ENCODE measurements around the gene SEMA5B.

SEMA5B gene

DNA sequence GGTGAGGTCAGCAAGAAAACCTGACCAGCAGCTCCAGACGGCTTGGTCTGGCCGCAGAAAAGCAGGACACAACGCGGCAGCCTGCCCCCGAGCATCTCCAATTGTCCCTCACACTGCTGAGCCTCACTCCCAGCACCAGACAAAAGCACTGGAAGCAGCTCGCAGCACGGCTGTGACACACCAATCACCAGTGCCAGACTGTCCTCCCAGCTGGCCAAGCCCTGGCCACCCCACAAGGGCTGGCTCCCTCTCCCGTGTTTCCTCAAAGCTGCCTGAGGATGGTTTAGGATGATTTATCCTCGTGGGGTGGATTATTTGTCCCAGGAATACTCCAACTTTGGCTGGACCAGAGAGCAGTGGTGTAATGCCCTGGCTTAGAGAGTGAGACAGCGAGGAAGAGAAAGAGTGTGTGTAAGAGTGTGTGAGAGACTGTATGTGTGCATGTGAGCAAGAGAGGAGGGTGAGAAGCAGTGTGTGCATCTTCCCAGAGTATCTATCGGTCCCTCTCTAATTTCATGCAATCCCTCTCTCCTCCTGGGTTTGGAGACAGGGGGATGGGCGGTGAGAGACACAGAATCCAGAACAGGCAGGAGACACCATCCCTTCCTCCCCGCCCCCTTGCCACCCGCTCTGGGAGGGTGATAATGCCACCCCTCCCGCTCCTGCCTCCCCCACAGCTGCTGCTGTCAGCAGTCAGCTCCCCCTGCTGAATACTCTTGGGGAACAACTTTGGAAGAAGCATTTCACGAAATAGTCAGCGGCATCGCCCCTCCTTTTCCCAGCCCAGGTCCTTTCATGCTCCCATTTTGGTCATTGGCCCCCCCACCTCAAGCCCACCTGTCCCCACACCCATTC, 34.2 kb downstream of the SEMA5B start:
- no peak for DNase-seq

DNA sequence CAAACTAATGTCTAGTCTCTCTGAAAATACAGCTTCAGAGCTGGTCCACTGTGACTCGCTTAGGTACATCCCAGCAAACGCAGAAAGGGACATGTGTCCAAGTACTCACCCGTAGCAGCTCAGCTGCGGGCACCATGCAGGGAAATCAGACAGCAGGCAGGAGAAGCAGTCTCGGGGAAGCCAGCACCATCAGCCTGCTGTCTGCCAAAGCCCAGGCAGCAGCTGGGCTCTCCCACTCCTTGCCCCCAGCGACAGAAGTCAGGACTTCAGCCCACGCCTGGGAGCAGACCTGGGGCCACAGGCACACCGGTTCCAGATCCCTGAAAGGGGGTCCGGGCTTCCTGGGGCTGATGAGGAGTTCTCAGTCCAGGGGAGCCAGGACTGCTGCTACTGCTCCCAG, 34.9 kb downstream of the SEMA5B start:
- DNase-seq: no peak

DNA sequence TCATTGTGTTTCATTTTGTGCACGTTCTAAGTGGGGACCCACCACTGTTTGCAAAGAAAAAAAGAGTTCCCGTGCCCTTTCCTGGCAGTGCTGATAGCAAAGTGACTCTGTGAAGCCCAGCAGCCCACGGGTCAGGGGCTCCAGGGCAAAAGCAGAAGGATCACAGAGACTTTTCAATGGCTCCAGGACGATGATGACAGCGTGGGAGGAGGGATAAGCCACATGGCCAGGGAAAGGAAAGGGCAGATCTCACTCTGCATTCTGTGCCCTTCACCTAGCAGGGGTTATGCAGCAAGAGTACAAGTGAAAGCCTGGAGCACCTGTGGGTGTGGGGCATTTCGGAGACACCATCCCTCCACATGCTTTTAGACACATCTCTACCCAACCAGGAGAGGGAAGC, 35.4 kb downstream of the SEMA5B start:
- no peak for DNase-seq

DNA sequence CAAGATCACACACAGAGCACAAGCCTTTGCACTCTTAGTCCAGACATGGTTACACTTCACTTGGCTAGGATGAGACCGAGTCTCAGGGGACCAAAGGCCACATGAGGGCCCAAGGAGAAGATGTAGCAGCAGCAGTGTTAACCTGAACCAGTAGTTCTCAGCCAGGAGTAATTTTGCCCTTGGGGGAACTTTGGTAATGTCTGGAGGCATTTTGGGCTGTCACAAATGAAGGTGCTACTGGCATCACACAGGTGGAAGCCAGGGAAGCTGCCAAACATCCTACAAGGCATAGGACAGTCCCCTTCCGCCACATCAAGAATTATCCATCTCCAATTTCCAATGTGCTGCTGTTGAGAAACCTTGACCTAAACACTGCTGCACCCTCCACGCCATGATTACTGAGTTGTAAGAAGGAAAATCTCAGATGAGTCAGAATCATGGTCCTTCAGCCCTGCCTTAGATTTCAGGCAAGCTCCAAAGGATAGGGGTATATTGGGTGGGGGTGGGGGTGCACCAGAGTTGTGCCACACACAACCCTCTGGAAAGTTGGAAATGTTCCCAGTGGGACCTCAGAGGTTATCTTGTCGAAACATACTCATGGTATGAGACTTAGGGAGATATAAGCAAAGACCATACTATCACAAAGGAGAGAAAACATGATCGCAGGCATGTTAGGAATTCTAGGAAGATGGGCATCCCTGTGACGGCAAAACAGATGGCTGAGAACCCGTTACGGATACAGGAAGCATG, 36.2 kb downstream of the SEMA5B start:
- DNase-seq: no peak

DNA sequence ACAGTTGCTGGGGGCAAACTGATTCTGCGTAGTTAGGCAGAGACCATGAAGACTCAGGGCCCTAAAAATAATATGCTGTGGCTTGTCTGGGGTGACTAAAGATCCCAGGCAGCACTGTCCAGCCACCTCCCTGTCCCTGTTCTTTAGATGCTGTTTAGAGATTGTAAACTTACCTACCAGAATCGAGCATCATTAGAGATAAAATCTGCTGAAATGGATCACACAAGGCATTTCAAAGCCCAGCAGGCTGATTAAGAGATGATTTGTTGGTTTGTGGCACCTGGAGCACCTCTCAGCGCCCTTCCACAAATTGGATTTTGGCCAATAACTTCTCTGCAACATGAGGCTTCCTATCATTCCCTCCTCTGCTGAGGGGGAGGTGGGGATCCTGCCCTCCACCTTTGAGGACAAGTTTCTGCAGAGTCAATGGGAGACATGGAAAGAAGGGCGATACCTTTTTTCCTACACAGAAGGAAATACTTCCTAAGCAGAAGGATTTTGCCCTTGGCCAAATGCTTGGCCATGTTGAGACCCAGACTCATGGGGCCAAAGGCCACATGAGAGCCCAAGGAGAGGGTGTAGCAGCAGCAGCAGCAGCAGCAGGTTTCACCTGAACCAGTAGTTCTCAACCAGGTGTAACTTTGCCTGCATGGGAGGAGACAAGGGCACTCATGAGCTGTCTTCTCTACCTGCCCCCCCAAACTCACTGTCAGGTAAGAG, 37.5 kb downstream of the SEMA5B start:
- DNase-seq: no peak

DNA sequence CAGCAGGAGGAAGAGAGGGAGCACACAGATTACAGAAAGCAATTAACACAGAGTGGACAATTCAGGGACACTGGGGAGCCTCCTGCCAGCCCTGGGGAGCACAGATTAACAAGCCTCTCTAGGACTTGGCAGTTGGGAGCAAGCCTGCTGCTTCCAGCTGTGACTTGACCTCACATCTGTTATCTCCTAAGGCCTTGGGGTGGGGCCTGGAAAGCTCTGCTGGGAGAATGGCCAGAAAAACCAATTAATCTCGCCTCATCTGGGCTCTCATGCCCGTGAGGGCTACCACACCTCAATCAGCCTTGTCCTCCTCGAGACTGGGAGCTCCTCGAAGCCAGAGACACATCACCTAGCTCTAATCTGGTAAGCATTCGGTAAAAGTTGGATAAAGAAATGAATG, 39.1 kb downstream of the SEMA5B start:
- DNase-seq: no peak

DNA sequence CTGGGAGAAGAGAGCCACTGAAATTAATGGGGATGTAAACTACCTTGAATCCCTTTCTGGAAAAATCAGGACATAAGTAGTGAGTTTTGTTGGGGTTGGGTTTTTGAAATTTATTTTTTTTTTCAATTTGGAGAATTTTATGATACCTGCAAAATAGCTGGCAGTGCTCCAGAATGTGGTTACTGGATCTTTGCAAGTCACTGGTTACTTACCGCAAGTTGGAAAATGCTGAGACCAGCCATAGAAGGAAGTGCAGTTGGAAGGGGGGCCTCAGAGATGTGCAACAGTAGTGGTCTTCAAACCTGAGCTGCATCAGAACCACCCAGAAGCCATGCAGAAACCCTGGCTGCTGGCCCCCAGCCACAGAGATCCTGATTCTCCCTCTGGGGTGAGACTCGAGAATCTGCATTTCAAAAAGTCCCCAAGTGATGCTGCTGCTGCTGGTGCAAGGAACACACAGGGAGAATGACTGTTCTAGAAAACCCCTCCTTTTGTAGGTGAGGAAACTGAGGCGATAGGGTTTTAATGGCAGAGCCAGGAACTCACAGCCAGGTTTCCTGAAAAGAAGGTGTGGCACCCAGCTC, 39.7 kb downstream of the SEMA5B start:
- no peak for DNase-seq

DNA sequence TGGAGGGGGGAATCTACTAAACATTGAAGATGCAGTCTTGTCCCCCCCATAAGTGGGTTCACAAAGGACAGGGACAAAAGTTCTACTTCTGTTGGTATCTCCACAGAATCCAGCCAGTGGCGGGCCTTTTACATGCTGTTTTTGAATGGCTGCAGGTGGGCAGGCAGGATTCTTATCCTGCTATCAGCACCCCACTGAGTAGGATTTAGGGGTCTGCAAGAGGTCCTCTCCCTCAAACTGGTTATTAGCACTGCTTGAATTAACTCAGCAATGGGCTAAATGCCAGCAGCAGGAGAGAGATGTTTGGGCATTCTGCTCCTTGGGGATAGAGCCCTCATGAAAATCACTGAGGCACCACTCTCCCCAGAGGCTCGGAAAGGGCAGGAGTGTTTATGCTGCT, 40.3 kb downstream of the SEMA5B start:
- no peak for DNase-seq

DNA sequence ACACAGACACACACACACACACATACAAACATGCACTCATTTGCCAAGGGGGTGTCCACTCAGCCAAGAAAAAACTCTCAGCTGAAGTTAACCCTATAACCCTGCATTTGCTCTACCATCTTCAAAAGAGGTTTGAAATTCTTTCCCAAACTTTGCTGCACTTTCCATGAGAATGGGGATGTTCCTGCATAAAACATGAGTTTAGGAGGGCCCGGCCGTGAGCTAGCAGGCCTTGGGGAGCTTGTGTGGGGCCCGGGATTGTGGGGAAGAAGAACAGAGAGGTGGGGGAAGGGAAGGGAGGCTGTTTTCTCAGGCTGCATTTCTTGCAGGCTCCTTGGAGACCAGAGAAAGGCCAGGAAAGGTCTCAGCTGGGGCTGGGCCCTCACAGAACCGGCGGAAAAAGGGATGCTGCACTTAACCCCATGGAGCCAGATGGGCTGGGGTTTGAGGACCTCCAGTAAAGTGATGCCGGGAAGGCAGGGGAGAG, 40.8 kb downstream of the SEMA5B start:
- DNase-seq: no peak

DNA sequence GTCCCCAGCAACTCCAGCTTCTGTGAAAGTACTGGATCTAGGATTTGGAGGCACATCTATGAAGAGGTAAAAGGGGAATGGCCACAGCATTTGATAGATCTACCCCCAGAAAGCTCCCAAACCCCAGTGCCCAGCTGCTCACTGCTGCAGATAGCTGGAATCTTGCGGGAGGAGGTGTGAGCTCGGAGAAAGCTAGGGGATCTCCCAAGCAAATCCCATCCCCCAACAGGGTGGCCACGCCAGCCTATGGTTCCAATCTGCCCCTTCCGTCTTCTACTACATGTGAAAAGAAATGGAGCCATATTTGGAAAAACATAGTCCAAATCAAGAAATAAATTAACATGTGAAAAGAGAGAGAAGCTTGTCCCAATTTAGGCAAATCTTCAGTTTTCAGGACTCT, 42.0 kb downstream of the SEMA5B start:
- no peak for DNase-seq

DNA sequence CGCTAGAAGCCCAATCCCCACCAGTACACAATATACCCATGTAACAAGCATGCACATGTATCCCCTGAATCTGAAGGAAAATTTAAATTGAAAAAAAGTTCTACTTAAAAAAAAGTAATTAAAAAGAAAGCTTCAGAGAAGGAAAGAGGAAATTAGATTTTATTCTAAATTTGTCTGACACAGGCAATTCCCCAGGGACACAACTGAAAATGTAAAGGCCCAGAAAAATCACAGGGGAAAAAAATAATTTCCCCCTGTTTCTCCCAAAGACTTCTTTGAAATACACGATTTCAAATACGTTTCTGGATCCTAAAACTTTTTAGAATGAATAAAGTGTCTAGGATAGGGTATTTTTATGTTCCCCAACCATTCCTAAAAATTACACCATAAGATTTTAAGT, 42.9 kb downstream of the SEMA5B start:
- no peak for DNase-seq

DNA sequence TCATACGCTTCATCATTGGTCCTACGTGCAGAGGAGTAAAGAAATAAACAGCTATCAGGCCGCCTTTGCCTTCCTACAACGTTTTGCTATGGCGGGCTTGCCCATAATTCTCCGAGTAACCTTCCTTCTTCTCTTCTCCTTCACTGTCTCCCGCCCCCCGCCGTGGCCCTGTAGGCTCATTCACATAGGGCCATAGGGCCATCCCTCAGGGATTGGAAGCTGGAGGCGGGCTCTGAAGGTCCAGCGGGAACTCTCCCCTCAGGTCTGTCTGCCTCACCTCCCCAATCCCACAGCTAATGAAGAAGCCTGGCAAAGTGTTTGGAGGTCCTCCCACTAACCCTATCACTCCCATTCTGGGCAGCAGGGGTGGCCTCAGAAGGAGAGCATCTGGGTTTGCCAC, 43.6 kb downstream of the SEMA5B start:
- DNase-seq: no peak

DNA sequence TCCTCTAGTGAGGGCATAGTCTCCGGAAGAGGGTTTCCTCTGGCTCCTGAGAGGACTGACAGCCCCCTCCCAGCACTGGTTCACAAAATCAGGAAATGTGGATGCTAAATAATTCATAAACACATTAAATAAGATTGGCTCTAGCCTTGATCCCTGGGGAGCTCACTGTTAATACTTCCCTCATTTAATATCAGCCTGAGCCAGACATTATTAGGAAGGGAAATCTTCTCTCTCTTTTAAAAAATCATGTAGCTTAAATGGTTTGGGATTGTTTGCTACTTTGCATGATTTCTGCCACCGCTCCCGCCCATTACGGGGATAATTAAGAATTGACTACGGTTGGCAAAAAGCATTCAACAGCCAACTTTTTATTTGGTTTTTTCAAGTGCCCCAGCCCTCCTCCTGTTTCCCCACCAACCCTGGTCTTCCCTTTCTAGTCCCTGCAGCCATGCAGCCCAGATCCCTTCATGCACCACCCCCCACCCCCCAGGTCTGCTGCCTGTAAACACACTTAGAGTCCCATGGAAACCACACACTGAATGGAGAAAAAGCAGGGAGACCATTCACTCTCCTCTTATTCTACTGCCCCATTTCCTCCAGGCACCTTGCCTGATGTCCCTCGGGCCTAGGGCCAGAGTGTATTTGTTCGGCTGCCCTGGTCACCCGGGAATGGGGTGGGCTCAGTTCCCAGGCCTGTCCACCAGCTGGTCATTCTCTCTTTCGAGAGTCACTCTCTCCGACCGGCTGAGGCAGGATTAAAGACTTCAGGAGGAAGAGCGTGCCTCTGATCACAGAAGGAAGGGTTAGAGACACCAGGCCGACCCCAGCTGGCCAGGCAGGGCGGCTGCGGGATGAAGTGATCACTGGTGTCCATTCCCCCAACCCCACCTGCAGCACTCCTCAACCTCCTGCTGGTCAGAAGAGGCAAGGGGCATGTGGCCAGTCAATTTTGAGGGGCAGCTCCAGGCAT, 45.1 kb downstream of the SEMA5B start:
- no peak for DNase-seq

DNA sequence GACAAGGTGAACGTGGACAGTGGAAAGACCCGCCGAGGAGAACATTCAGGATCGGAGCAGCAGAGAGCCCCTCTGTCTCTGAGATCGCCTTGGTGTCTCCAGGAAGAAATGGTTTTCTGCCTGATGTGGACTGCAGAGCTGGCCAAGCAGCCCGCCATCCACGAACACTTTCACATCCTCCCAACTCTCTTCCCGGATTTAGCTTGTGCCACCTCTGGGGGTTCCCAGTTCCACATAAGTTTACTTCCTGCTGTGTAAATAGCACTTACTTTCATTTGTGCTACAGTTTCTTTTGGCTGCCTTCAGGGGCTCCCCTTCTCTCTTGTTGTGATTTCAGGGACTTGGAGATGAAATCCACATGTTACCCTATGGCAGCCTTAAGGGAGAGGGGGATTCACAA, 48.4 kb downstream of the SEMA5B start:
- no peak for DNase-seq

DNA sequence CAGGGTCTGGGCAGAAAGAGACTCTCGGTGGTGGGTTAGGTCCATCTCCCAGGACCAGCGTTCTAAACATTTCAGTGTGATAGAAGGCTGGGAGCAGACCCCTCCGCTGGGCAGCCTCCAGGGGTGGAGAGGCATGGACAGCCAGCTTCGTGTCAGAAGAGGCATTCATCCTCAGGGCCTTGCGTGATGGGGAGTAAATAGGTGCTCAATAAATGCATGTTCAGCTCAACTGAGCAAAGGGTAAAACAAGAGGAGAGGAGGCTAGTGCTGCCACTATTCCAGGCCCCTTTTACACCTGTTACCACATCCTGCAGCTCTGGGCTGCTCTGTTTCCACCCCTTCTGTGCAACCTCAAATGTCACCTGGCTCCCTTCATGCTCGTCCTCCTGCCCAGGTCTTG, 49.0 kb downstream of the SEMA5B start:
- no peak for DNase-seq

DNA sequence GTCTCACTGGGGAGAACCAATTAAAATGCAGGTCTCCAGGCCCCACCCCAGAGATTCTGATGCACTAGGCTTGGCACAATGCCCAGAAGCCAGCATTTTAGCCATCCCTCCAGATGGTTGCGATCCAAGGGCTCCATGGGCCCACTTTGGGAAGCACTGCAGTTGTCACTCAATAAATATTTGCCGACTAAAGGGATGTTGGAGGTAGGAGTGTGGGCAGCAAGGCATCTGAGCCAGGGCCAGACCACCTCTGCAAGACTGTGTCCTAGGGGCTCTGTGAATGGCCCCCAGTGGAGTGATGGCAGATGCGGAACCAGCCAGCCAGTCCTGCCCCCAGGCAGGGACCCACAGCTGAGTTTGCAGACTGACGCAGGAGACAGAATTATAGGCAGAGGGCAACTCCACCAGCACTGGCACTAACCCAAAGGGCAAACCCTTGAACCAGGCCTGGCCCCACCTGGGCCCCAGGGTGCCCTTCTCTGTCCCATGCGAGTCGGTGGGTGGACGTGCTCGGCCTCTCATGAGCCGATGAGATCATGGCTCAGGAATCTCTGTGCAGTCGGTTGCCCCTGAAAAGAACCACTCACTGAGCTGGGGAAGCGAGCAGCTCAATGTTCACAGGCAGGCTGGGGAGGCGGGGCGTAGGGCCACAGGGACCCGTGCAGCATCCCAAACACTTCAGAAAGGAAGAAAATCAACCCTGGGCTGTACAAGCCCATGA, 49.7 kb downstream of the SEMA5B start:
- no peak for DNase-seq

DNA sequence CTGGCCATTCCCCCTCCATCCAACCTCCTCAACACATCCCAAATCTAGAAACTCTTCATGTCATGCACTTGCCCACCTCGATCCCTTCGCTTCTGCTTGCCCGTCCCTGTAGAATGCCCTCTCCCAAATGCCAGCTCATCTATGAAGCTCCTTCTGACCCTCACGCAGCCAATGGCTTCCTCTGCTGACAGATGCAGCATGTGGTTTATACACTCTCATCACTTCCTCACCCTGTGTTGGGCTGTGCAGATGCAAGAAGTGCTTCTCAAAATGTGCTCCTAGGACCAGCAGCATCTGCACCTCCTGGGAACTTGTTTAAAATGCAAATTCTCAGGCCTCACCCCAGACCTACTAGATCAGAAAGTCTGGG, 51.7 kb downstream of the SEMA5B start:
- DNase-seq: peak; percentile 21 to 25

DNA sequence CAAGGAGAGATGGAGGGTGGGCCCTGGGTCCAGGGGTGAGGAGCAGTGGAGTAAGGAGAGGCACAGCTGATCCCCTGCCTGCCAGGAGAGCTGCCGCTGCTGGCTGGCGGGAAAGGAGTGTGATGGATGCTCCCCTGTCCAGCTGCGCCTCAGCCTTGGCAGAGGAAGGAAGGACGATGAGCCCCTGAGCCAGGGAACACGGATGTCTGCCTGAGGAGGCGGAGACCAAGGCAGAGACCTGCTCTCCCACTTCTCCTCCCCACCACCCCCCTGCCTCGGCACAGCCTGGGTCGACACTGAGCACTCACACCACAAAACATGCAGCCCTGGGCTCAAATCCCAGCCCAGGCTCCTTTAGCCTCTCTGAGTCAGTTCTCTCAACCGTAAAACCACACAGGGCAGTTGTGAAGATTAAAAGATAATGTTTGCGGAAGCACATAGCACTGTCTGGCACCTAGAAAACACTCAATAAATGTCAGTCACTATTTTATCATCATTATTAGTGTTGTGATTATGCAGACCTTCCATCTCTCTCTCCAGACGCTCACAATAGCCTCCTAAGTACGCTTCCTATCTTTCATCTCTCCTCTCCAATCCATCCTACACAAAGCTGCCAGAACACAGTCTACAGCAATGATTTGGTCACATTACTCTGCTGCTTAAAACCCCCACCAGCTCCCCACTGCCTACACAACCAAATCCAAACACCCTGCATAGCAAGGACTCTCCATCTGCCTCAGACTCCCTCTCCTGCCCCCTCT, 52.2 kb downstream of the SEMA5B start:
- DNase-seq: peak; percentile 22 to 31

DNA sequence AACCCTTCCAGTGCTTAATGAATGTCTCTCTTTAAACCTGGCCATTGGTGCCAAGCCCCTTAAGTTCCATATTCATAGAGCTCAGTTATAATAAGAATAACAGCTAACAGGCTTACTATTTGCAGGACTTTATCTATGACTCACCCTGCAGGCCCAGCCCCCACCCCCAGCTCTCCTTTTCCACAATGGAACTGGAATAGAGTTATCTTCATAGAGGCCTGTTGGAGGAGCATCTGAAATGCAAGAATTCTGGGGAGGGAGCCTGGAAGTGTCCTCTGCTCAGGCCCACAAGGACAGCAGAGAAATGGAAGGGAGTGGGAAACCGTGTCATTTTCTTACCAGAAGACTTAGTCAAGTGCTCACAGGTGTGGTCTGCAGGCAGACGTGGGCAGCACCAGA, 52.8 kb downstream of the SEMA5B start:
- DNase-seq: no peak

DNA sequence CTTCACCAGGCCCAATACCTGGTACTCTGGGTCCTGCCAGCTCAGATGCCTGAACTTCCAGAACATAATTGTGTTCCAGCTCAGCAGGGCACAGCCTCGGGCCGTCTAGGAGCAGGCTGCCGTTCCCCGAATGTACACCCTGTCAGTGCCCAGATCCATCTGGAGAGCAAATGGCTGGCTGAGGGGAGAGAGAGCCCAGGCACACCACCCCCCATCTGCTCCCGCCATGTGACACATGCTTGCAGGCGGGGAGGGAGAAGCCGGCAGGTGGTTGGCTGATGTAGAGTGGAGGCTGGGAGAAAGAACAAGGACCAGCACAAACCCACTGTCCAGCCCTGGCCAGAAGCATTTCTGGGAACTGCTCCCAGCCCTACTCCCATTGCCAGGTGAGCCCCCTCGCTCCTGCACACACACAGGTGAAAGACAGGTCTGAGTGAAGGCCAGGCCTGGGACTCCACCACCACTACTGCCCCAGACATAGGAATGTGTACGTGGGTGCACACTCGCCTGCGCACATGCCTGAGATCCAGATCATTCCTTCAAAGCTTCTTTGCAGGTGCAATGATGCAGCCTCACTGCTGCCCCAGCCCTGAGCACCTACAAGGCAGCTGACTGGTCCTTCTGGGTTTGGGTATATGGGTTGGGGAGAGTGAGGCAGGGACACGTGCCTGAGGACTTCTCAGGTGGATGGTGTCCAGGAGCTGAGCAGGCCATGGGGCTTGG, 53.5 kb downstream of the SEMA5B start:
- no peak for DNase-seq

All from activated T-cell treated with anti-CD3 and anti-CD28 coated beads, Interleukin-2, amount 50 U/mL, for 48 hours (primary cell).